NCI-H146 treated with DMSO at 0.1 percent for 48 hours (cell line): ENCODE measurements around the gene TTC12.

Source experiments
- DNase-seq: peaks from one replicate; lab custom pipeline; 2025; ENCODE audit not compliant: unreplicated experiment; lab: John Stamatoyannopoulos, UW

TTC12 gene

GRCh38 chr11:113400631-113401230 lies 86.3 kb downstream of the TTC12 start:
- no peak for DNase-seq

- DNase-seq = no peak
Observed at GRCh38 chr11:113401718-113402117, 87.3 kb downstream of the TTC12 start.

GRCh38 chr11:113404859-113405430 lies 90.6 kb downstream of the TTC12 start:
- DNase-seq = no peak

- DNase-seq = no peak
Observed at GRCh38 chr11:113405724-113406478, 91.5 kb downstream of the TTC12 start.

GRCh38 chr11:113407163-113407562 lies 92.8 kb downstream of the TTC12 start:
- no peak for DNase-seq

GRCh38 chr11:113408206-113408605 lies 93.8 kb downstream of the TTC12 start:
- DNase-seq = no peak

GRCh38 chr11:113408887-113409286 lies 94.5 kb downstream of the TTC12 start:
- DNase-seq = no peak

GRCh38 chr11:113409526-113409925 lies 95.1 kb downstream of the TTC12 start:
- no peak for DNase-seq

- no peak for DNase-seq
Observed at GRCh38 chr11:113410414-113411135, 96.2 kb downstream of the TTC12 start.

- DNase-seq = no peak
Observed at GRCh38 chr11:113411536-113411935, 97.2 kb downstream of the TTC12 start.

GRCh38 chr11:113412675-113413074 lies 98.3 kb downstream of the TTC12 start:
- DNase-seq = no peak

- no peak for DNase-seq
Observed at GRCh38 chr11:113415343-113415742, 101.0 kb downstream of the TTC12 start.
